Breast epithelium (tissue), 4 donors: ENCODE data around the gene PIGR. TPM values are rescaled to one million over a fixed set of nuclear protein-coding genes. Genes with fewer than 3 reads are reported as not detected.

ENCODE experiments used
- DNase-seq, 2 donors: peaks; one replicate each; pipeline ENCODE4 v3.0.0-alpha.2; 2019; ENCODE audit warnings: low spot score in 2 of 2
- H3K27ac ChIP-seq, 2 donors: fragments of 200-600 bp; sonication (generic) in 1 of 2; one replicate each; pipeline ENCODE4 v1.5.1; 2016 to 2019; ENCODE audit warnings: mild to moderate bottlenecking in 1 of 2
- H3K27me3 ChIP-seq, 2 donors: fragments of 200-600 bp; sonication (generic) in 1 of 2; one replicate each; pipeline versions ENCODE4 v1.5.1 to v1.6.0; 2017 to 2019; ENCODE audit warnings: control low read depth in 1 of 2, mild to moderate bottlenecking in 1 of 2
- H3K36me3 ChIP-seq: fragments of 200-600 bp; one replicate; pipeline ENCODE4 v1.5.1; 2019
- H3K4me1 ChIP-seq, 2 donors: fragments of 200-600 bp; sonication (generic); one replicate each; pipeline ENCODE4 v1.5.1; 2016 to 2019; ENCODE audit warnings: control low read depth in 1 of 2
- H3K4me3 ChIP-seq, 3 donors: fragments of 200-600 bp; sonication (generic); 1 replicate in 2 of 3; 2 replicates in 1 of 3; pipeline ENCODE4 v1.5.1; 2016 to 2019; ENCODE audit warnings: mild to moderate bottlenecking in 3 of 3, moderate library complexity in 2 of 3
- H3K9me3 ChIP-seq, 2 donors: fragments of 200-600 bp; sonication (generic) in 1 of 2; one replicate each; pipeline ENCODE4 v1.5.1; 2016 to 2019; ENCODE audit warnings: control low read depth in 1 of 2
- POLR2A ChIP-seq: fragments of 450-650 bp; IDR thresholded peaks from one replicate; pipeline ENCODE4 v1.6.1; 2016; ENCODE audit warnings: antibody characterized with exemption, mild to moderate bottlenecking, moderate library complexity
- POLR2AphosphoS5 ChIP-seq, 3 donors: sonication (generic); formaldehyde crosslinking; IDR thresholded peaks; one replicate each; pipeline ENCODE4 v1.6.1; 2017; ENCODE audit warnings: antibody characterized with exemption in 3 of 3
- intact Hi-C: fragments of 100-400 bp; cut with DNase I; formaldehyde crosslinking; loops from one replicate; pipeline ENCODE4 v1.15.1; 2023; ENCODE audit warnings: low total_unique reads
- total RNA-seq, 3 donors: library from RNA; depleted of rRNA; stranded (reverse); fragments of >200 nt; gene quantifications; one replicate each; pipeline ENCODE4 v1.1.0, GENCODE V29; 2016
- TF ChIP-seq, protein P1 (sequence below), 3 donors: fragments of 450-650 bp; IDR thresholded peaks; one replicate each; pipeline ENCODE4 v1.5.1; 2016 to 2017; ENCODE audit warnings: antibody characterized with exemption in 3 of 3, mild to moderate bottlenecking in 3 of 3, moderate library complexity in 3 of 3

PIGR gene
- total RNA-seq, 3 donors from 2014 or later, result 0.16 to 205 (median 123) TPM

DNA sequence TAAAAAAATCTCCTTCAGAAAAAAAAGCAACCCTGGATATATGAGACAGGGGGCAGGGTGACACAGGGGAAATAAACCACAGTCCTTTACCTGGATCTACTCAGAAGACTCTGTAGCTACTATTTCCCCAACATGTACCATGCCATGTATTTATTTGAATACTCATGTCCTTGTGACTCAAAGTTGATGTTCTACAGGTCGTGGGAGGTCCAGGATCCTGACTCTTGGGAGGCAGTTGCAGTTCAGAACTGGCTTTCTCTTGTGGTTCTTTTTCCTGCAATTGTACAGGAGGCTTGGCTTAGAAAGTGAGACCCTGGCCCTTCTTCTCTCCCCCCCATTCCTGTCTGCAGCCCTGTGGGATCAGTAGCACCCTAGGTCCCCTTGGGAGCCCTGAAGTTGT is 54.9 kb downstream of the PIGR start:
- no peaks in the 10 kb centered on the region for H3K4me1 ChIP-seq
- H3K4me3 ChIP-seq, result no peak overlapping the region
- H3K27me3 ChIP-seq, result no peaks in the 10 kb centered on the region
- intact Hi-C loops, result no loop called here
- no peak for DNase-seq
- TF ChIP-seq, protein P1, sequence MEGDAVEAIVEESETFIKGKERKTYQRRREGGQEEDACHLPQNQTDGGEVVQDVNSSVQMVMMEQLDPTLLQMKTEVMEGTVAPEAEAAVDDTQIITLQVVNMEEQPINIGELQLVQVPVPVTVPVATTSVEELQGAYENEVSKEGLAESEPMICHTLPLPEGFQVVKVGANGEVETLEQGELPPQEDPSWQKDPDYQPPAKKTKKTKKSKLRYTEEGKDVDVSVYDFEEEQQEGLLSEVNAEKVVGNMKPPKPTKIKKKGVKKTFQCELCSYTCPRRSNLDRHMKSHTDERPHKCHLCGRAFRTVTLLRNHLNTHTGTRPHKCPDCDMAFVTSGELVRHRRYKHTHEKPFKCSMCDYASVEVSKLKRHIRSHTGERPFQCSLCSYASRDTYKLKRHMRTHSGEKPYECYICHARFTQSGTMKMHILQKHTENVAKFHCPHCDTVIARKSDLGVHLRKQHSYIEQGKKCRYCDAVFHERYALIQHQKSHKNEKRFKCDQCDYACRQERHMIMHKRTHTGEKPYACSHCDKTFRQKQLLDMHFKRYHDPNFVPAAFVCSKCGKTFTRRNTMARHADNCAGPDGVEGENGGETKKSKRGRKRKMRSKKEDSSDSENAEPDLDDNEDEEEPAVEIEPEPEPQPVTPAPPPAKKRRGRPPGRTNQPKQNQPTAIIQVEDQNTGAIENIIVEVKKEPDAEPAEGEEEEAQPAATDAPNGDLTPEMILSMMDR (IDR thresholded peaks at IDR 0.05), result no peak
- TF ChIP-seq POLR2A (no peak), POLR2AphosphoS5 (IDR thresholded peaks at IDR 0.05) (no peak)
- no peaks in the 10 kb centered on the region for H3K9me3 ChIP-seq
- no peaks in the 10 kb centered on the region for H3K36me3 ChIP-seq
- H3K27ac ChIP-seq, result no peak overlapping the region

DNA sequence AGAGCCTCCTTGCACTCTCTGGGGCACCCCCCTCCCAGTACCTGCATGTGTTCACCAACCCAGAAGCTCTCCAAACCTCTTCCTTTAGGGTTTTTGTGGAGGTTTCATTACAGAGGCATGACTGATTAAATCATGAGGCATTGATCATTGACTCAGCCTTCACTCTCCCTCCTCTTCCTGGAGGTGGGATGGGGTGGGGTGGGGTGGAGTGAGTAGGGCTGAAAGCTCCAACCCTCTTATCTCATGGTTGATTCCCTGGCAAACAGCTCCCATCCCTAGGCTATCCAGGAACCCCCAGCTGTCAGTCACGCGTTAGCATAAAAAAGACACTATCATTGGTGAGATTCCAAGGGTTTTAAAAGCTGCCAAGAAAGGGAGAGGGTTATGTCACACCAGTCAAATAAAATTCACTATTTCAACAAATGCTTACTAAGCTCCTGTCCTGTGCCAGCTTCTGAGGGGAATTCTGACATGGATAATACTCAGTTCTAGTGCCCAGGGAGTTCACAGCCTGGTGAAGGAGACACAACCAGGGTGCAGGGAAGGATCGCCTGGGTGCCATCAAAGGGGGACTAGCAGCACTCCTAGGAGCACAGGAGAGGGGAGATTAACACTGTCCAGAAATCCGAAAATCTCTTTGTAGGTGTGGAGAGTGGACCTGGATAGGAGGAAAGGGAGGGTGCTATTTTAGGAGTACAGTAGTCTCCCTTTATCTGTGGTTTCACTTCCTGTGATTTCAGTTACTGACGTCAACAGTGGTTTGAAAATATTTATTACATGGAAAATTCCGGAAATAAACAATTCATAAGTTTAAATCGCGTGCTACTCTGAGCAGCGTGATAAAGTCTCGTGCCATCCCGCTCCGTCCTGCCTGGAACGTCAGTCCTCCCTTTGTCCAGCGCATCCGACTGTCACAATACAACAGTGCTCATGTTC is 55.9 kb downstream of the PIGR start:
- Histone ChIP-seq H3K4me3 (no peak overlapping the region), H3K4me1 (no peaks in the 10 kb centered on the region), H3K27me3 (no peaks in the 10 kb centered on the region), H3K9me3 (no peaks in the 10 kb centered on the region), H3K36me3 (no peaks in the 10 kb centered on the region), H3K27ac (peak overlapping the region in 1 of 2 donors; percentile 19)
- no peak for TF ChIP-seq POLR2A
- TF ChIP-seq POLR2AphosphoS5 (IDR thresholded peaks at IDR 0.05), result no peak
- TF ChIP-seq, protein P1 (IDR thresholded peaks at IDR 0.05), result no peak
- intact Hi-C loops, result no loop called here
- DNase-seq, result no peak

DNA sequence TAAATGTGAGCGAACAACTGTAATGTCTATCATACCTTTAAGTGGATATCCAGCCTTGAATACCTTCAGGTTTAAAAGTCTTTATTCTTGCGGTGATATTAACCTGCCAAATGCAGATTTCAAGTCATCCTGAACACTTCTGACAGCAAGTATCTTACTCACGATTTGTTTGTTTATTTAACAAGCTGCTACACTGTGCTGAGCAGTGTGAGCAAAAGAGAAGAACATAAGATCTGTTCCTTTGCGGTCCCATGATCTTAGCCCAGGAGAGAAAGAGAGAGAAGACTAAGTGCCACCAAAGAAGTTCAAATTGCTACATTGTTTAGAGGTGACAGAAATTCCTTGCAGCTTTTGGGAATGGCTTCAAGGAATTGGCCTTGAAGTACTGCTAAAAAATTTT is 58.6 kb downstream of the PIGR start:
- Histone ChIP-seq H3K27me3 (no peaks in the 10 kb centered on the region), H3K4me3 (no peak overlapping the region), H3K4me1 (no peaks in the 10 kb centered on the region), H3K27ac (no peak overlapping the region), H3K9me3 (no peaks in the 10 kb centered on the region), H3K36me3 (no peaks in the 10 kb centered on the region)
- no peak for TF ChIP-seq POLR2AphosphoS5 (IDR thresholded peaks at IDR 0.05)
- TF ChIP-seq, protein P1 (IDR thresholded peaks at IDR 0.05), result no peak
- no peak for TF ChIP-seq POLR2A
- DNase-seq, result no peak
- intact Hi-C loops, result no loop called here

DNA sequence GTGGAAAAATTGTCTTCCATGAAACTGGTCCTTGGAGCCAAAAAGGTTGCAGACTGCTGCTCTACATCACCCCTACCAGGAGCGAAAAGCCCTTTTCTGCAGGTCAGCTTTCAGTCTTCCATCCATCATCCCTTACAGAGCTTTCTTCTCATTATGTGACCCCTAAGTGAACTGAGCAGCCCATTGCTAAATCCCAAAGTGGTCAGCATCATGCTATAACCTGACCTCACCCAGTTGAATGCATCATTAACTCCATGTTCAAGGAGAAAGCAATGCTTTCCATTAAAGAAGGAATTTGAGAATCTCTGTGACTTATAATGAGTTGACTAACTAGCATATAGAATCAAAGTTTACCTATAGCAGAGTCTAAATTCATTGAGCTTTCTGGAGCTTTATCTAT is 59.4 kb downstream of the PIGR start:
- no peak for DNase-seq
- no peak overlapping the region for H3K27ac ChIP-seq
- intact Hi-C loops, result no loop called here
- no peaks in the 10 kb centered on the region for H3K9me3 ChIP-seq
- no peaks in the 10 kb centered on the region for H3K27me3 ChIP-seq
- H3K4me3 ChIP-seq, result no peak overlapping the region
- H3K4me1 ChIP-seq, result no peaks in the 10 kb centered on the region
- TF ChIP-seq POLR2A, result no peak
- TF ChIP-seq, protein P1 (IDR thresholded peaks at IDR 0.05), result no peak
- no peaks in the 10 kb centered on the region for H3K36me3 ChIP-seq

- no peaks in the 10 kb centered on the region for H3K9me3 ChIP-seq
- peak in 1 of 2 donors; percentile 54 for DNase-seq
- H3K4me1 ChIP-seq, result no peaks in the 10 kb centered on the region
- no peaks in the 10 kb centered on the region for H3K27me3 ChIP-seq
- TF ChIP-seq POLR2AphosphoS5 (IDR thresholded peaks at IDR 0.05), result no peak
- TF ChIP-seq, protein P1 (IDR thresholded peaks at IDR 0.05), result no peak
- no peak for TF ChIP-seq POLR2A
- H3K36me3 ChIP-seq, result no peaks in the 10 kb centered on the region
- intact Hi-C loops, result no loop called here
- H3K27ac ChIP-seq, result peak overlapping the region; percentile 48 to 55
- no peak overlapping the region for H3K4me3 ChIP-seq
These were observed 60.8 kb downstream of the PIGR start for GRCh38 chr1:206885341-206886060.
